GM12874 (cell line): Measurements from ENCODE around the gene UNC5C.
A peak's percentile ranks its signal among the peaks of the same experiment; 100 is the strongest.

ENCODE experiments used
- CTCF ChIP-seq: IDR thresholded peaks from 2 replicates; pipeline ENCODE4 v1.5.1; 2011; ENCODE audit warnings: low read depth, mild to moderate bottlenecking, control low read depth, low read length, moderate library complexity; ENCODE audit not compliant: insufficient read depth

UNC5C gene

GRCh38 chr4:95545546-95545945 is 3.2 kb downstream of the UNC5C start:
- TF ChIP-seq CTCF: no peak

- peak; percentile 25 for TF ChIP-seq CTCF
Measured at GRCh38 chr4:95544113-95545103, 4.4 kb downstream of the UNC5C start.

GRCh38 chr4:95541889-95542607 is 6.7 kb downstream of the UNC5C start:
- TF ChIP-seq CTCF: no peak

GRCh38 chr4:95541094-95541493 is 7.7 kb downstream of the UNC5C start:
- no peak for TF ChIP-seq CTCF

- no peak for TF ChIP-seq CTCF
Measured at GRCh38 chr4:95540227-95540626, 8.5 kb downstream of the UNC5C start.

GRCh38 chr4:95539106-95539505 is 9.7 kb downstream of the UNC5C start:
- no peak for TF ChIP-seq CTCF

GRCh38 chr4:95537863-95538488 is 10.8 kb downstream of the UNC5C start:
- TF ChIP-seq CTCF: no peak
